Fibroblast of pulmonary artery (primary cell): ENCODE results near the gene DDX24.

Source experiments
- DNase-seq: peaks from one replicate; pipeline ENCODE4 v3.0.0-alpha.2; 2010; ENCODE audit warnings: low read depth
- H3K4me3 ChIP-seq: replicated peaks from 2 replicates; pipeline ENCODE4 v1.5.1; 2011; ENCODE audit warnings: low read depth, mild to moderate bottlenecking, control low read depth, low read length, moderate library complexity
- TF ChIP-seq, protein P1 (sequence below): IDR thresholded peaks from 2 replicates; pipeline ENCODE4 v1.5.1; 2011; ENCODE audit warnings: mild to moderate bottlenecking, control low read depth, low read length, inconsistent platforms; ENCODE audit errors: missing control alignments

DDX24 gene

DNA sequence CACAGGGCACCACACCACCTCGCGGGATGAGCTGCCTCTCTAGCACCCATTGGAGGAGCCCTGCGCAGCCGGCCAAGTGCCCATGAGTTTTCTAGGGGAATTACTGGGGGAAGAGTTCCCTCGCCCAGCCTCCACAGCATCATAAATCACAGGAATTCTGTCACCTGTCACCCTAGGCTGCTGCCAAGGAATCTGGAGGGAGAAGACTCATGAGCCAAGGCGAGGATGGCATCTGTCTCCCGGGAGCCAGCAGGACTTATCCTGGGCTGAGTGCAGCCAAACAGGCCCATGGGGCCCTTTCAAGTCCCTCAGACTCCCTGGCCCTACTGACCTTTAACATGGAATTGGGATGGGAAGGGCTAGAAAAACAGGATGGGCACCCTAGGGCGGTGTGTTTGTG lies 62.7 kb downstream of the DDX24 start:
- H3K4me3 ChIP-seq = no peak overlapping the region
- TF ChIP-seq, protein P1, sequence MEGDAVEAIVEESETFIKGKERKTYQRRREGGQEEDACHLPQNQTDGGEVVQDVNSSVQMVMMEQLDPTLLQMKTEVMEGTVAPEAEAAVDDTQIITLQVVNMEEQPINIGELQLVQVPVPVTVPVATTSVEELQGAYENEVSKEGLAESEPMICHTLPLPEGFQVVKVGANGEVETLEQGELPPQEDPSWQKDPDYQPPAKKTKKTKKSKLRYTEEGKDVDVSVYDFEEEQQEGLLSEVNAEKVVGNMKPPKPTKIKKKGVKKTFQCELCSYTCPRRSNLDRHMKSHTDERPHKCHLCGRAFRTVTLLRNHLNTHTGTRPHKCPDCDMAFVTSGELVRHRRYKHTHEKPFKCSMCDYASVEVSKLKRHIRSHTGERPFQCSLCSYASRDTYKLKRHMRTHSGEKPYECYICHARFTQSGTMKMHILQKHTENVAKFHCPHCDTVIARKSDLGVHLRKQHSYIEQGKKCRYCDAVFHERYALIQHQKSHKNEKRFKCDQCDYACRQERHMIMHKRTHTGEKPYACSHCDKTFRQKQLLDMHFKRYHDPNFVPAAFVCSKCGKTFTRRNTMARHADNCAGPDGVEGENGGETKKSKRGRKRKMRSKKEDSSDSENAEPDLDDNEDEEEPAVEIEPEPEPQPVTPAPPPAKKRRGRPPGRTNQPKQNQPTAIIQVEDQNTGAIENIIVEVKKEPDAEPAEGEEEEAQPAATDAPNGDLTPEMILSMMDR = no peak
- no peak for DNase-seq

DNA sequence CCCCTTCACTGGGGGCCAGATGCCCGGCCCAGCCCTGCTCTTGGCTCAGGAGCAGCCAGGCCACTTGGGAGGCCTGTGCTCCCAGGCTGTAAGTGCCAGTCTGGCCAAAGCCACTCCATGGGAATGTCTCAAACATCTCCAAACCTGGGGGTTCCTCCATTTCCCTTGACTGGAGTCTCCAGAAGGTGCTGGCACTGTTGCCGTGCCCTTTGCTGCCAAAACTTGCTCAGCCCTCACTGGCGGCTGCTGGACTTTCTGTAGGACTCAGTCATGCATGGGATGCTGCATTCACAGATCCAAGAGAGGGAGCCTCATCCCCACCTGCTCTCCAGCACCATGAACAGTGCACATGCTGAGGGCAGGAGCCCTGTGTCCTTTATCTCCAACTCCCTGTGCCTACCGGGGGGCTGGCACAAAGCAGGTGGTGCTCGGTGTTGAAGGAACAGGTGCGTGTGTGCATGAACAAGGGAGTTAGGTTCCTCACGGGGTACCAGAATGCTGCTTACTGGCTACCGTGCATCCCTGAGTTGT lies 64.5 kb downstream of the DDX24 start:
- H3K4me3 ChIP-seq = no peak overlapping the region
- TF ChIP-seq, protein P1 = no peak
- no peak for DNase-seq

DNA sequence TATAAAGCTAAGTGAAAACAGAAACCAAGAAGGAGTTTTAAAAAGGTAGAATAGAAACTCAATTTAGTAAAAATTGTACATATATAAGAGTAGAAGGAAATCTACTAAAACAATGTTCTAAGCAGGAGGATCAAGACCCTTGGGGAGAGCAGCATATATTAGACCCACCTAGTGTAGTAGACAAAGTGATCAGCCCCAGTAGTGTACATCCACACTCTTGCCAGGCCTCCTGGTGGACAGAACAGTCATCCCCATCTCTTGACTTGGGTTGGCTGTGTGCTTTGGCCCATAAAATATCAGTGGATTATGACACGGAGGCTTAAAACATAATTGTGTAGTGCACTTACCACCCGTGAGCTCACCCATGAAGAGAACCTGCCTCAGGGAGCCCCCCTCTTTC lies 65.8 kb downstream of the DDX24 start:
- H3K4me3 ChIP-seq = no peak overlapping the region
- no peak for DNase-seq

DNA sequence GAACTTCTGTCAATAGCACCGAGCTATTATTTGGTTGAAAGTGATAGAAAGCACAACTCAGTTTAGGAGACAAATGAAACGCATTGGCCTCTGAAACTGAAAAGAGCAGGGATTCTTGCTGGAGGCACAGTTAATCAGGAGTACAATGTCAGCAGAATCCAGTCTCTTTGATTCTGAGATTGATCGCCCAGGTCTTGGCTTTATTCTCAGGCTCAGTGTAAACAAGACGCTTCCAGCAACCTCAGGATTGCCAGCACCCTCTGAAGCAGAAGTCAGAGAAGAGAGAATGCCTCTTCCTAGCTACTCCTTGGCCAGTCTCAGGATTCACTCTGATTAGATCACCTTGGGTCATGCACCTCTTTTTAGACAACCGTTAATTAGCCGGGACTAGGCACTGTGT lies 66.6 kb downstream of the DDX24 start:
- no peak overlapping the region for H3K4me3 ChIP-seq
- no peak for DNase-seq
- TF ChIP-seq, protein P1 = no peak

More for the DNA sequence above, 65.8 kb downstream of the DDX24 start:
- TF ChIP-seq, protein P1 = no peak

DNA sequence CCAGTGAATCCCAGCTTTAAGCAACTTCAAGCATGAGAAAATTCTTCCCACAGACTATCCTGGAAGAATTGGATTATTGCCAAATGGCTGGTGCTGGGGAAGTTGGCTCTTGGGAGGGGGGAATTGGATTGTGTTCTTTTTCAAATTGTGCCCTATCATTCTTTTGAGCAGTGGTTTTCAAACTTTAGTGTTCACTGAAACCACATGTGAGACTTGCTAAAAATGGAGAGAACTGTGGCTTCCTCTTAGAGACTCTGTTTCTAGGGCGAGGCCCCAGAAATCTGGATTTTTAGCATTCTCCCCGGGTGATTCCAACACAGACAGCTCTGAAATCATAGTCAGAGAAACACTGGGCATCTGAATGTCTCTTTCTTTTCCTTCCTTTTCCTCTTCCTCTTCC lies 69.2 kb downstream of the DDX24 start:
- DNase-seq = no peak
- H3K4me3 ChIP-seq = no peak overlapping the region
- TF ChIP-seq, protein P1 = no peak

DNA sequence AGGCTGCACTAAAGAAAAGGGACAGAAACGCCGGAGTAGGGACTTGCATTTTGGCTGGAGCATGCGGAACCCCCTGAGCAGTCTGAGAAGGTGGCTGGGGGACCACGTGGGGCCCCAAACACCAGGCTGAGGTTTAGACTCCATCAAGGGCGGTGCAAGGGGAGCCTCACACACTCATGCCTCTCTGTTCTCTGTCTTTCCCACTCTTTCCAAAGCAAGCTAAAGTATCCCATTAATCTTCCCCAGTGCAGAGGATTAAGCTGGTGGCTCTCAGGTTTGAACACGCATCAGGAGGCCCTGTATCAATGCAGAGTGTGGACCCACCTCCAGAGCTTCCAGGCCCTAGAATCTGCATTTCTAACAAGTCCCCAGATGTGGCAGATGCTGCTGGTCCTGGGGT lies 70.4 kb downstream of the DDX24 start:
- DNase-seq = no peak
- TF ChIP-seq, protein P1 = no peak
- no peak overlapping the region for H3K4me3 ChIP-seq

DNA sequence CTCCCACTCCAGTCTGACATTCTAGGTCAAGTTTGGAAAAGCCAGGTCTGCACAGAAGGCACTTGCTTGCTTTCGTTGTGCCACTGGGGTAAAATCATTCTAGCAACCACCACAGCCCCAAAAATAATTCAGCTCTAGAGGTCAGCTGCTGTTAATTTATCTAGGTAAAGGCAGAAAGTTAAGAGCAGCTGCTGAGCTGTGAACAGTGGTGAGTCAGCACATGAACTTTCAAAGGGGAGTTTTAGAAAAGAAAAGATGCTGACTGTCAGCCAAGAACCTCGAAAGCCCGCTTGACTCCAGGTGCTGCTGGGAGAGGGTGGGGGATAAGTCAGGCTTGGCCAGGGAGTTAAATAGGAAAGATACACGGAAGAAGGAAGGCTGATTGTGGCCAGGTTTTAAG lies 71.2 kb downstream of the DDX24 start:
- no peak overlapping the region for H3K4me3 ChIP-seq
- TF ChIP-seq, protein P1 = no peak
- DNase-seq = peak; percentile 49
